NCI-H82 (cell line): ENCODE results near the gene PRKAG2.

ENCODE experiments used
- DNase-seq: peaks from one replicate; lab custom pipeline; 2025; lab: John Stamatoyannopoulos, UW

The PRKAG2 gene

GRCh38 chr7:151744656-151745638 lies 132.0 kb downstream of the PRKAG2 start:
- no peak for DNase-seq

- DNase-seq: no peak
Observed at GRCh38 chr7:151744051-151744580, 132.8 kb downstream of the PRKAG2 start.

DNA sequence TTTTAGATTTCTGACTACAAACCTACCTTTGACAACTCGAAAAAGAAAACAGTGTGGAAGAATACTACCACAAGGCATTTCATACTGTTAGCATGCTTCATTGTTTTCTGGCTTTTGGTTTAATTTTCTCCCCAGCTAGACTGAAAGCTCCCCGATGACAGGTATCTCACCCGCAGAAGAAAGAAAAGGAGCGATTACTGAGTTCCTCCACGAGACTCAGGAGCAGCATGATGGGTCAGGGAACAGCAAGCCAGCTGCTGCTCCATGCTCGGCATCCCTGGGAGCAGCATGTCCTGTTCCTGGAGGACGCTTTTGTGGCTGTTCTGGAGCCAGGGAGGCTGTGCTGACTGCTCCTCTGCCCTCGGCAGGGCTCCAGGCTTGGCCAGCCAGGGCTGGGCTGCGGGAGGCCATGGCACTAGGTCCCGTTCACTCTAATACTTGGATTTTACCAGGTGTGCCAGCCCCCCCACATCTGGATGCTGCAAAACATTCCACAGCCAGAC lies 133.4 kb downstream of the PRKAG2 start:
- DNase-seq: no peak

- DNase-seq: no peak
Observed at GRCh38 chr7:151742713-151743480, 134.0 kb downstream of the PRKAG2 start.

GRCh38 chr7:151741585-151741984 lies 135.3 kb downstream of the PRKAG2 start:
- no peak for DNase-seq

GRCh38 chr7:151740081-151740851 lies 136.6 kb downstream of the PRKAG2 start:
- no peak for DNase-seq

DNA sequence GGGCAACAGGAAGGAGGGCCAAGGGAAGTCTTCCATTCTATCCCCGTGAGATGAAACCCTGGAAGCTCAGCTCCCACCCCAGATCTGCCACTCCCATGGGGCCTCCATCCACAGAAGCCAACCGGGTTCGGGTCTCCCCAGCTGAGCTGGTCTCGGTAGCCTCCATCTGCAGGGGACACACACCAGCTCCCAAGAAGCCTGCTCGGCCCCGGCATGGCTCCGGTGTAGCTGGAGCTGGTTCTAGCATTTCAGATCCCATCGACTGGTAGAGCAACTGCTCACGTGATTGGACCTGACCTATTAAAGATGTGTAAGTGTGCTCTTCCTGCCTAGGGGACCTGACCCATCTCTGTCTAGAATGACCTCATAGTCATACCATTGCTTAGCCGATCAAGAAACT lies 138.0 kb downstream of the PRKAG2 start:
- DNase-seq: no peak

DNA sequence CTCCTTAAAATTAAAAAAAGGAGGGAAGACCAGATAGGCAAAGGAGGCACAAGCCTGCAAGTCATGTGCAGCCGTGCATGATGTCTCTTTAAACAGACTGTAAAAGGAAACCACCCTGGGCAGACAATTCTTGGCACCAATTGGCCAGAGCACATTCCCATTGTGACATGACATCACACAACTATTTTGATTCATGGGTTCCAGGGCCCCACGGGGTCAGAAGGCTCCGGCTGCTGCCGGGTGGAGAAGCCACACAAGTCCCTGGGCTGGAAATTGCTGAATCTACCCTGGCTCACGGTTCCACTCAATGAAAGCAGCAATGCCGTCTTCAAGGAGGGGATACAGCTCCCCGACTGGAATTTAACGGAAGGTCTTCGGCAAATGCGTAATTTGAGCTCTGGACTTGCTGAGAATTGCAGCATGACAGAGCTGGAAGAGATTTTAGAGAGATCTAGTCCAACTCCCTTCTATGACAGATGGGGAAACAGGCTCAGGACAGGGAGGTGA lies 140.5 kb downstream of the PRKAG2 start:
- peak; percentile 46 for DNase-seq

- peak; percentile 34 for DNase-seq
Observed at GRCh38 chr7:151735851-151736402, 141.0 kb downstream of the PRKAG2 start.

DNA sequence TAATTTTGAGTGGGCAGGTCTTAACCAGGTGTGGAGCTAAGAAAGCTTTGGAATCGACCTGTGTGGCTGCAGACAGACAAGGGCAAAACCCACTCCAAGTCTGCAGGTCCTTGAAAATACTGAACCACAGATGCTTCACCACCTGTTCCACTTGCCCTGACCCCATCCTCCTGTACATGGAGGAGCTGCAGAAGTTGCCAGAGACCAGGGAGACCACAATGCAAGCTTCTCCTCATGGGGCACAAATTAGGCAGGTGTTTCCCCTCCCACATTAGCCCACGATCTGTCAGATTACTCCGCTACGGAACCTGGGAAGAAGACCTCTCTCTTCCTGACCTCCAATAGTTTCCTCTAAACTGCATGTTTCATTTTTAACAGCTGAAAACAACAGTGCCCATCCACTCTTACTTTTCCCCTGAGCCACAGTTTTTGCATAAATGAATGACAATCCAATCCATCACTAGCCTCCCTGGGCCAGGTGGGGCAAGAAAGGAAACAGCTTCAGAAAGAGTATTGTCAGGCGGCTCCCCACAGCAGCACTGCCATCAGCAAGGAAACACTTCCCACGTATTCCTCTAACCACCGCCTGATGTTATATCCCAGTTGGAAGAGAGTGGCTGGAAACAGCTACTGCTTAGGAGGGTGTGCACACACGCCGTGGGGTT lies 141.6 kb downstream of the PRKAG2 start:
- DNase-seq: no peak

DNA sequence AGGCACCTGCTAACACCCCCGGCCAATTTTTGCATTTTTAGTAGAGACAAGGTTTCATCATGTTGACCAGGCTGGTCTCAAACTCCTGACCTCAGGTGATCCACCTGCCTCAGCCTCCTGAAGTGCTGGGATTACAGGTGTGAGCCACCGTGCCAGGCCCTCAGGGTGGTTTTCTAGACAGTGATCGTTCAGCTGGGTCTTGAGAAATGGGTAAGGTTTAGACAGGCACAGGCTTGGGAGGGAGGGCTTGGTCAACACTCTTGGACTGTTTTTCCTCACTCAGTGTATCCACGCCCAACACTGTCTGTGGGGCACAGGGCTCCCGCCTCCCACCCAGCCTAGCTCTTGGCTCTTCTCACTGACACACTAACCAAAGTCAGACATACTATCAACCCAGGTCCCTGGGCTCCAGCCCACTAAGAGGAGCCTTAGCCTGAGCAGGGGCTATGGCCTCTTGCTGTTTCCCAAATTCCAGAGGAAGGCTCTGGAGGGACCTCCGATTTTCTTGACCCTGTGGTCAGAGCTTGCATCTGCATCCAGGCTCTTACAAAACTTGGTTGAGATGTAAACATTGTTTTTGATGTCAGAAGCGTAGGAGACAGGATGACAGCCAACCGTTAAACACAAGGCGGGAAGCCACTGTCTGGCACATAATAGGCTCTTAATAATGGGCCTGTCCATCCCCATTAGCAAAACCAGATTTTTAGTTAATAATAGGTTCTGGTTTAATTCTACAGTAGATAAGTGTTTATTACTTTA lies 143.9 kb downstream of the PRKAG2 start:
- DNase-seq: no peak

DNA sequence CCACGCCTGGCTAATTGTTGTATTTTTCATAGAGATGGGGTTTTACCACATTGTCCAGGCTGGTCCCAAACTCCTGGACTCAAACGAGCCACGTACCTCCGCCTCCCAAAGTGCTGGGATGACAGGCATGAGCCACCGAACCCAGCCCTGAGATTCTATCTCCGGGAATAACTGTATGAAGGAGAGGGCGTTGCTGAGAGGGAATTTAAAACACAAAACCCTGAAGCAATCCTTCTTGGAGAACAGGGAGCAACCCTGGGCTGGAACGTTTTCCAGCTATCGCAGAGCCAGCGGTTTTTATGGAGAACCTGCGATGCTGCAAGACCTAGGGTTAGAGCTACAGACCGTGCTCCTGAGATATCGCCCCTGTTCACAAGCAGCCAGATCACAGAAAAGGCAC lies 144.6 kb downstream of the PRKAG2 start:
- no peak for DNase-seq

DNA sequence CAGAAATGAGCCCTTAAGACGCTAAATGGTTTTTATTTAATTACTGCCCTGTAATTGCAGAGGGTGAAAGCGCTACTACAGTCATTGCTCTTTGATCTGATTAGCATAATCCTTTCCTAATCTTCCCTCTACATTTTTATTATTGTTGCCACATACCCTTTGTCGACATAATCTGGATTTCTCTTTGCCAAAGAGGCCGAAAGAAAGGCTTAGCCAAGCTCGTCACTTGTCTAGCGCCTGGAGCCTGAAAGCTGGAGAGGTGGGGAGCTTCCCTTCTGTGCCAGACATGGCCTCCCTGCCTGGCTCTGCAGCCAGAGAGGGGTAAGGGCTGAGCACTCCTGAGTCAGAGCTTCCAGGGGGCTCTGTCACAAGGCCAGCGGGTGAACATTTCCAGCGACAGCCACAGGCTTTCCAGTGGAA lies 145.9 kb downstream of the PRKAG2 start:
- peak; percentile 90 for DNase-seq

- DNase-seq: no peak
Observed at GRCh38 chr7:151730591-151730990, 146.3 kb downstream of the PRKAG2 start.

GRCh38 chr7:151729521-151729921 lies 147.4 kb downstream of the PRKAG2 start:
- no peak for DNase-seq

GRCh38 chr7:151728746-151729145 lies 148.2 kb downstream of the PRKAG2 start:
- DNase-seq: no peak

DNA sequence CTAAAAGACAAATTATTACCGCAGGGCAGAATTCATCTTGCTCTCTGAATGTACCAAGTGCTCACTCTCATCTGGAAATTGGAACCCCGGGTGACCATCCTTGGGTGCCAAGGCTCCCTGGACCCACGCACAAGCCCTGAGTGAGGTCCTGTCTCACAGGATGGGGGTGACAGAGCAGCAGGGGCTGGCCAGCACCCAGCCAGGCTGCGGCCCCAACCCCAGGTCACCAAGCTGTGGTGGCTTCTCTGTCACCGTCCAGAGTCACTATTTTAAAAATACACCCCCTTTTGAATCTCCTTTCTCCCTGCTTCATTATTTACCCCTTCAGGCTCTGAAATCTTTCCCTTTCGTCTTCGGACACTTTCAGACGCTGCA lies 148.6 kb downstream of the PRKAG2 start:
- DNase-seq: no peak

DNA sequence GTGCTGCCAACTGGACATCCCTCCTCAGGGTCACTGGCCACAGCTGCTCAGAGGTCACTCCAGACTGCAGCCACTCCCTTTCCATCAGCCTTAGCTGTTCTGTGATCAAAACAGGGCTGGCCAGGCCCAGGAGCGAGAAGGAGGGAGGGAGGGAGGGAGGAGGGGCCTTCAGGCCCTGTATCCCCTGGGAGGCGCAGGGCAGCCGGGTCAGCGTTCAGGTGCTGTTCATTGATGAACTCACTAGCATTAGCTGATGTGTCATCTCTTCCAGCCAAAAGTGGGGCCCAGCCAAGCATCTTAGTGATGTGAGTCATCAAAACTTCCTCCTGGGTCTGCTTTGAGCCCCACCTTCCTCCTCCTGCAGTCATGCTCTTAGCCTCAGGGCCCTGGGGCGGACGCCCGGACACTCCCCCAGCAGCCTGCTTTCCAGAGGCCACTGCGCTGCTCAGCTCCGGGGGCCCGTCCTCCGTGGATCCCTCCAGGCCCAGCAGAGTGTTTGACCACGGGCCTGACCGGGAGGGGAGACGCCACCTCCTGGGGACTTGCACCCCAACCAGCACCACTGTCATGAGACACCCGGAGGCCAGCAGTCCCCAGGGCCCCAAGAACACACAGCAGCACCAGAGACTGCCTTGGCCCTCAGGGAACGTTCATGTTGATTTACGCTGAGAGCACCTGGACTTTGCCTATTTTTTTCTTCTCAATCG lies 149.2 kb downstream of the PRKAG2 start:
- no peak for DNase-seq
